ENCODE measurements around the gene SERPINE1.
"Not testable (repeated sequence)": the region's sequence is repeated elsewhere in the genome, so short reads cannot be mapped to it uniquely, and the experiment has no call there.

SERPINE1 gene

GRCh38 chr7:101126651-101127459 is at the start of gene SERPINE1:
Gene SERPINE1, plus strand, starts transcription at chr7:101127104. Its CDS starts 1,290 bp downstream, at chr7:101128394.
- in situ Hi-C loops (cut with MboI; ENCODE audit: low sequenced_read_pairs): no loop called here

GRCh38 chr7:101077303-101078086 is 49.4 kb upstream of the SERPINE1 start:
- in situ Hi-C loops (cut with MboI; ENCODE audit: low sequenced_read_pairs): loop anchor here (10.0 kb wide), 1 partner anchor 113 kb away; the partner anchor contains the start of gene MUC12

- in situ Hi-C loops (cut with MboI; ENCODE audit: low sequenced_read_pairs): no loop called here
These were observed 45.5 kb upstream of the SERPINE1 start for GRCh38 chr7:101081432-101081831.

GRCh38 chr7:101084865-101085161 is 42.1 kb upstream of the SERPINE1 start:
- in situ Hi-C loops (cut with MboI; ENCODE audit: low sequenced_read_pairs): no loop called here

- in situ Hi-C loops (cut with MboI; ENCODE audit: low sequenced_read_pairs): no loop called here
These were observed 41.5 kb upstream of the SERPINE1 start, which contains the start of gene TRIM56 for GRCh38 chr7:101085162-101085964. Gene TRIM56, plus strand, starts transcription at chr7:101085481. Its CDS starts 1,832 bp downstream, at chr7:101087313.

GRCh38 chr7:101087334-101088068 is 39.4 kb upstream of the SERPINE1 start:
- in situ Hi-C loops (cut with MboI; ENCODE audit: low sequenced_read_pairs): no loop called here

GRCh38 chr7:101088069-101088425 is 38.9 kb upstream of the SERPINE1 start:
- in situ Hi-C loops (cut with MboI; ENCODE audit: low sequenced_read_pairs): no loop called here

GRCh38 chr7:101088858-101089529 is 37.9 kb upstream of the SERPINE1 start:
- in situ Hi-C loops (cut with MboI; ENCODE audit: low sequenced_read_pairs): no loop called here

- in situ Hi-C loops (cut with MboI; ENCODE audit: low sequenced_read_pairs): no loop called here
These were observed 37.0 kb upstream of the SERPINE1 start for GRCh38 chr7:101089876-101090275.

- in situ Hi-C loops (cut with MboI; ENCODE audit: low sequenced_read_pairs): not testable (repeated sequence)
These were observed 34.5 kb upstream of the SERPINE1 start for GRCh38 chr7:101092266-101092905.

GRCh38 chr7:101093906-101094305 is 33.0 kb upstream of the SERPINE1 start:
- in situ Hi-C loops (cut with MboI; ENCODE audit: low sequenced_read_pairs): no loop called here

GRCh38 chr7:101094376-101094775 is 32.5 kb upstream of the SERPINE1 start:
- in situ Hi-C loops (cut with MboI; ENCODE audit: low sequenced_read_pairs): no loop called here

- in situ Hi-C loops (cut with MboI; ENCODE audit: low sequenced_read_pairs): loop anchor here (5.0 kb wide), 1 partner anchor 42 kb away; no protein-coding TSS in a partner anchor
These were observed 32.0 kb upstream of the SERPINE1 start for GRCh38 chr7:101094791-101095375.

- in situ Hi-C loops (cut with MboI; ENCODE audit: low sequenced_read_pairs): loop anchor here (5.0 kb wide), 1 partner anchor 41 kb away; no protein-coding TSS in a partner anchor
These were observed 30.5 kb upstream of the SERPINE1 start for GRCh38 chr7:101096331-101096956.

GRCh38 chr7:101096957-101097347 is 30.0 kb upstream of the SERPINE1 start:
- in situ Hi-C loops (cut with MboI; ENCODE audit: low sequenced_read_pairs): loop anchor here (5.0 kb wide), 1 partner anchor 40 kb away; no protein-coding TSS in a partner anchor

- in situ Hi-C loops (cut with MboI; ENCODE audit: low sequenced_read_pairs): loop anchor here (5.0 kb wide), 1 partner anchor 40 kb away; no protein-coding TSS in a partner anchor
These were observed 29.3 kb upstream of the SERPINE1 start for GRCh38 chr7:101097561-101097960.

- in situ Hi-C loops (cut with MboI; ENCODE audit: low sequenced_read_pairs): loop anchor here (5.0 kb wide), 1 partner anchor 37 kb away; no protein-coding TSS in a partner anchor
These were observed 26.7 kb upstream of the SERPINE1 start for GRCh38 chr7:101099969-101100781.

Data from HL-60/S4 (cell line).